K562 (cell line): ENCODE results near the gene AZGP1.

Experiments used
- MAX ChIP-seq: sonication (generic); formaldehyde crosslinking; IDR thresholded peaks from 2 replicates; pipeline ENCODE4 v1.9.0; 2022; ENCODE audit warnings: mild to moderate bottlenecking, missing genetic modification reagents
- MLX ChIP-seq, 2 experiments: fragments of 450-650 bp in 1 of 2; sonication (generic) in 1 of 2; formaldehyde crosslinking; conservative IDR thresholded peaks; 2 replicates each; pipeline versions ENCODE4 v1.4.0 to v1.8.1; 2020 to 2022; ENCODE audit warnings: mild to moderate bottlenecking in 1 of 2, missing genetic modification reagents in 1 of 2
- RAD21 ChIP-seq, 2 experiments: fragments of 250-450 bp in 1 of 2; fragments of 450-650 bp in 1 of 2; sonication (Bioruptor Pico) in 1 of 2; formaldehyde crosslinking in 1 of 2; IDR thresholded peaks in 1 of 2; conservative IDR thresholded peaks in 1 of 2; 2 replicates each; pipeline versions ENCODE4 v1.4.0 to v1.8.0; 2020 to 2022; ENCODE audit warnings: mild to moderate bottlenecking in 2 of 2, moderate library complexity in 1 of 2
- ZSCAN29 ChIP-seq: fragments of 450-650 bp; IDR thresholded peaks from 2 replicates; pipeline ENCODE4 v1.6.1; 2017

- no peak for TF ChIP-seq ZSCAN29
- no peak for TF ChIP-seq MLX (CRISPR knock-in tag; conservative IDR thresholded peaks at IDR 0.05)
- TF ChIP-seq RAD21 (CRISPR knock-in tag; conservative IDR thresholded peaks at IDR 0.05 in 1 of 2, IDR thresholded peaks at IDR 0.05 in 1 of 2) = no peak
- TF ChIP-seq MAX (CRISPR knock-in tag) = no peak
These were observed 24.4 kb upstream of the AZGP1 start for GRCh38 chr7:100000239-100000638.
